Astrocyte (in vitro differentiated cells and primary cell): ENCODE measurements around the gene FNDC3B. TPM values are rescaled to one million over a fixed set of nuclear protein-coding genes. Genes with fewer than 3 reads are reported as not detected.
"Not testable (repeated sequence)": the region's sequence is repeated elsewhere in the genome, so short reads cannot be mapped to it uniquely, and the experiment has no call there.

Source experiments
- DNase-seq: peaks from one replicate; pipeline ENCODE4 v3.0.0-alpha.2; 2010; ENCODE audit warnings: low read depth
- FAIRE-seq: peaks from 2 replicates; lab custom pipeline; 2011; peaks lifted over from hg19 to GRCh38; lab: Jason Lieb, UNC
- H2AFZ ChIP-seq: 2 replicates; pipeline ENCODE4 v1.6.0; 2012; ENCODE audit warnings: low read depth, low read length, inconsistent platforms
- H3K27ac ChIP-seq: 2 replicates; pipeline ENCODE4 v1.5.1; 2011; ENCODE audit warnings: low read depth, low read length, inconsistent platforms
- H3K27me3 ChIP-seq: 2 replicates; pipeline ENCODE4 v1.6.0; 2011; ENCODE audit warnings: low read length, inconsistent platforms; ENCODE audit not compliant: insufficient read depth
- H3K36me3 ChIP-seq: 2 replicates; pipeline ENCODE4 v1.5.1; 2011; ENCODE audit warnings: low read length, inconsistent platforms; ENCODE audit not compliant: insufficient read depth
- H3K4me1 ChIP-seq: 2 replicates; pipeline ENCODE4 v1.5.1; 2011; ENCODE audit warnings: low read length, inconsistent platforms; ENCODE audit not compliant: insufficient read depth
- H3K4me2 ChIP-seq: 2 replicates; pipeline ENCODE4 v1.6.0; 2012; ENCODE audit warnings: low read length, inconsistent platforms
- H3K4me3 ChIP-seq: 2 replicates; pipeline ENCODE4 v1.5.1; 2011; ENCODE audit warnings: low read depth, mild to moderate bottlenecking, low read length, inconsistent platforms; ENCODE audit not compliant: insufficient read depth
- H3K79me2 ChIP-seq: 2 replicates; pipeline ENCODE4 v1.6.0; 2012; ENCODE audit warnings: mild to moderate bottlenecking, low read length, inconsistent platforms; ENCODE audit not compliant: insufficient read depth
- H3K9ac ChIP-seq: 2 replicates; pipeline ENCODE4 v1.6.0; 2012; ENCODE audit warnings: mild to moderate bottlenecking, low read length, inconsistent platforms
- H3K9me3 ChIP-seq: 2 replicates; pipeline ENCODE4 v1.5.1; 2012; ENCODE audit warnings: low read depth, mild to moderate bottlenecking, low read length, inconsistent platforms; ENCODE audit not compliant: insufficient read depth
- H4K20me1 ChIP-seq: 2 replicates; pipeline ENCODE4 v1.6.0; 2012; ENCODE audit warnings: low read length, inconsistent platforms; ENCODE audit not compliant: insufficient read depth
- H3K27ac Mint-ChIP-seq: one replicate; pipeline ENCODE4 v1.8.0; 2021; ENCODE audit warnings: mild to moderate bottlenecking, mixed read lengths; ENCODE audit not compliant: unreplicated experiment
- H3K27me3 Mint-ChIP-seq: one replicate; pipeline ENCODE4 v1.8.0; 2021; ENCODE audit warnings: low read depth, mixed read lengths; ENCODE audit not compliant: unreplicated experiment
- H3K36me3 Mint-ChIP-seq: one replicate; pipeline ENCODE4 v1.8.0; 2021; ENCODE audit warnings: low read depth, mixed read lengths; ENCODE audit not compliant: unreplicated experiment
- H3K4me1 Mint-ChIP-seq: one replicate; pipeline ENCODE4 v1.8.0; 2021; ENCODE audit warnings: low read depth, mixed read lengths; ENCODE audit not compliant: unreplicated experiment
- H3K4me3 Mint-ChIP-seq: one replicate; pipeline ENCODE4 v1.8.0; 2021; ENCODE audit warnings: mild to moderate bottlenecking, moderate library complexity, mixed read lengths; ENCODE audit not compliant: unreplicated experiment
- H3K9me3 Mint-ChIP-seq: one replicate; pipeline ENCODE4 v1.8.0; 2021; ENCODE audit warnings: mild to moderate bottlenecking, mixed read lengths; ENCODE audit not compliant: unreplicated experiment
- EZH2 ChIP-seq: IDR thresholded peaks from 2 replicates; pipeline ENCODE4 v1.6.1; 2012; ENCODE audit warnings: mild to moderate bottlenecking, low read length, inconsistent platforms; ENCODE audit not compliant: insufficient read depth
- total RNA-seq: library from RNA; stranded (reverse); gene quantifications from 2 replicates; pipeline ENCODE4 v1.2.1, GENCODE V29; 2021
- TF ChIP-seq, protein P1 (sequence below): IDR thresholded peaks from 2 replicates; pipeline ENCODE4 v1.5.1; 2011; ENCODE audit warnings: low read depth, mild to moderate bottlenecking, inconsistent platforms, low read length, moderate library complexity; ENCODE audit not compliant: insufficient read depth

Gene FNDC3B
- total RNA-seq, 1 donor from 2014 or later, result 327 TPM

DNA sequence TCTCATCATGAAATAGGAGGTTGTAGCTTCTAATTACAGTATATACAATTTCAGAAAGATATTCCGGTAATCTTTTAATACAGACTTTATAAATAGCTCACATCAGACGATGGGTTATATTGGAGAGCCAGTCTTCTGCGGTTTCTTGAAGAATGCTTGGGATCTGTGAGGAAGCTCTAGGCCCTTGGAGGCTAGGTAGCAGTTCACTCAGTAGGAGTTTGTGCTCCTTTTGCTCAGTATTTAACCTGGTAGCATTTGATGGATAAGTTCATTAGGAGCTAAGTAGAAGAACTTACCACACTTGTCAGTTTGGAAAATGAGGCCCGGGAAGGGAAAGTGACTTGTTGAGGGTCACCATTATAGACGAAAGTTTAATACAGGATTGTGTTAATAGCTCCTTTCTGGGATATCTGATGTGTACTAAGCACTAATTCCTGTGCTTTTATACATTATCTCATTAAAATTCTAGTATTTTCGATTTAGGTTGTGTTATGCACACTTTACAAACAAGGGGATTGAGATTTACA is 2.8 kb downstream of the FNDC3B start:
- DNase-seq (no peak), FAIRE-seq (no peak)
- Mint-ChIP-seq H3K27ac (peak overlapping the region; percentile 93), H3K4me1 (peaks cover 42% of the 10 kb centered on the region), H3K4me3 (peak overlapping the region; percentile 96), H3K9me3 (no peaks in the 10 kb centered on the region), H3K27me3 (no peaks in the 10 kb centered on the region), H3K36me3 (peaks cover 7% of the 10 kb centered on the region)
- peaks cover 36% of the 10 kb centered on the region for H3K4me1 ChIP-seq
- peaks cover 59% of the 10 kb centered on the region for H4K20me1 ChIP-seq
- no peak overlapping the region for H2AFZ ChIP-seq
- peaks cover 83% of the 10 kb centered on the region for H3K79me2 ChIP-seq
- H3K36me3 ChIP-seq, result peaks cover 3% of the 10 kb centered on the region
- peak overlapping the region; percentile 92 for H3K4me3 ChIP-seq
- TF ChIP-seq EZH2, result no peak
- TF ChIP-seq, protein P1, sequence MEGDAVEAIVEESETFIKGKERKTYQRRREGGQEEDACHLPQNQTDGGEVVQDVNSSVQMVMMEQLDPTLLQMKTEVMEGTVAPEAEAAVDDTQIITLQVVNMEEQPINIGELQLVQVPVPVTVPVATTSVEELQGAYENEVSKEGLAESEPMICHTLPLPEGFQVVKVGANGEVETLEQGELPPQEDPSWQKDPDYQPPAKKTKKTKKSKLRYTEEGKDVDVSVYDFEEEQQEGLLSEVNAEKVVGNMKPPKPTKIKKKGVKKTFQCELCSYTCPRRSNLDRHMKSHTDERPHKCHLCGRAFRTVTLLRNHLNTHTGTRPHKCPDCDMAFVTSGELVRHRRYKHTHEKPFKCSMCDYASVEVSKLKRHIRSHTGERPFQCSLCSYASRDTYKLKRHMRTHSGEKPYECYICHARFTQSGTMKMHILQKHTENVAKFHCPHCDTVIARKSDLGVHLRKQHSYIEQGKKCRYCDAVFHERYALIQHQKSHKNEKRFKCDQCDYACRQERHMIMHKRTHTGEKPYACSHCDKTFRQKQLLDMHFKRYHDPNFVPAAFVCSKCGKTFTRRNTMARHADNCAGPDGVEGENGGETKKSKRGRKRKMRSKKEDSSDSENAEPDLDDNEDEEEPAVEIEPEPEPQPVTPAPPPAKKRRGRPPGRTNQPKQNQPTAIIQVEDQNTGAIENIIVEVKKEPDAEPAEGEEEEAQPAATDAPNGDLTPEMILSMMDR, result no peak
- H3K27ac ChIP-seq, result peak overlapping the region; percentile 99
- peak overlapping the region; percentile 90 for H3K4me2 ChIP-seq
- no peaks in the 10 kb centered on the region for H3K27me3 ChIP-seq
- peak overlapping the region; percentile 100 for H3K9ac ChIP-seq
- no peaks in the 10 kb centered on the region for H3K9me3 ChIP-seq

DNA sequence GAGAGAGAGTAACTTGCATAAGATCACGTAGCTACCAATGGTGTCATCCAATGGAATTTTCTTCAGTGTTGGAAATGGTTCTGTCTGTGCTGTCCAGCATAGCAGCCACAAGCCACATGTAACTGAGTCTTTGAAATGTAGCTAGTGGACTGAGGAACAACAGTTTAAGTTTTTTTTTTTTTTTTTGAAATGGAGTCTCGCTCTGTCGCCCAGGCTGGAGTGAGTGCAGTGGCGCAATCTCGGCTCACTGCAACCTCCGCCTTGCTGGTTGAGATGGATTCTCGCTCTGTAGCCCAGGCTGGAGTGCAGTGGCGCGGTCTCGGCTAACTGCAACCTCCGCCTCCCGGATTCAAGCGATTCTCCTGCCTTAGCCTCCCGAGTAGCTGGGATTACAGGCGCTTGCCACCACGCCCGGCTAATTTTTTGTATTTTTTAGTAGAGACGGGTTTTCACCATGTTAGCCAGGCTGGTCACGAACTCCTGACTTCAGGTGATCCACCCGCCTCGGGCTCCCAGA is 3.3 kb downstream of the FNDC3B start:
- Histone ChIP-seq H4K20me1 (peaks cover 64% of the 10 kb centered on the region), H3K4me3 (peak overlapping the region; percentile 92), H3K4me2 (peak overlapping the region; percentile 90), H3K79me2 (peaks cover 88% of the 10 kb centered on the region), H3K9ac (peak overlapping the region; percentile 100), H3K4me1 (peaks cover 36% of the 10 kb centered on the region)
- not testable (repeated sequence) for H3K36me3 ChIP-seq, H2AFZ ChIP-seq, H3K9me3 Mint-ChIP-seq, H3K9me3 ChIP-seq, H3K36me3 Mint-ChIP-seq, H3K27me3 ChIP-seq, FAIRE-seq, H3K27ac ChIP-seq, H3K27me3 Mint-ChIP-seq
- peak; percentile 65 for DNase-seq
- peak overlapping the region; percentile 96 for H3K4me3 Mint-ChIP-seq
- H3K27ac Mint-ChIP-seq, result peak overlapping the region; percentile 93
- peaks cover 41% of the 10 kb centered on the region for H3K4me1 Mint-ChIP-seq

DNA sequence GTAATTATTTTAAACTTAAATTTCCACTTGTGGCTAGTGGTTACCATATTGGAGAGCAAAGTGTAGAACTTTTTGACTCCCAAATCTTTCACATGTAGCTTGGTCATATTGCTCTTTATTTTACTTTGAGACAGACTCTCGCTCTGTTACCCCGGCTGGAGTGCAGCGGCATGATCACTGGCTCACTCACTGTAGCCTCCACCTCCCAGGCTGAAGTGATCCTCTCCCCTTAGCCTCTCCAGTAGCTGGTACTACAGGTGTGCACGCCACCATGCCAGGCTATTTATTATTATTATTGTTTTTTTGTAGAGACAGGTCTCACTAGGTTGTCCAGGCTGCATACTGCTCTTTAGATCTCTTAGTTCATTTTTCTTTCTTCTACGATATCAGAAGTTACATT is 3.9 kb downstream of the FNDC3B start:
- DNase-seq, result no peak
- no peak for FAIRE-seq
- peaks cover 7% of the 10 kb centered on the region for H3K36me3 Mint-ChIP-seq
- no peaks in the 10 kb centered on the region for H3K27me3 Mint-ChIP-seq
- no peaks in the 10 kb centered on the region for H3K9me3 ChIP-seq
- no peak for TF ChIP-seq EZH2
- TF ChIP-seq, protein P1, result no peak
- no peak overlapping the region for H3K9ac ChIP-seq
- peak overlapping the region; percentile 96 for H3K4me3 Mint-ChIP-seq
- H3K9me3 Mint-ChIP-seq, result no peaks in the 10 kb centered on the region
- H3K4me1 Mint-ChIP-seq, result peaks cover 36% of the 10 kb centered on the region
- H3K27me3 ChIP-seq, result no peaks in the 10 kb centered on the region
- H4K20me1 ChIP-seq, result peaks cover 69% of the 10 kb centered on the region
- H3K4me3 ChIP-seq, result no peak overlapping the region
- H3K27ac ChIP-seq, result no peak overlapping the region
- H3K36me3 ChIP-seq, result peaks cover 9% of the 10 kb centered on the region
- peaks cover 93% of the 10 kb centered on the region for H3K79me2 ChIP-seq
- peak overlapping the region; percentile 90 for H3K4me2 ChIP-seq
- H3K4me1 ChIP-seq, result peaks cover 36% of the 10 kb centered on the region
- H3K27ac Mint-ChIP-seq, result peak overlapping the region; percentile 80
- H2AFZ ChIP-seq, result no peak overlapping the region
